Adipose tissue (tissue), 3 donors: ENCODE results near the gene TTLL12. TPM values are rescaled to one million over a fixed set of nuclear protein-coding genes. Genes with fewer than 3 reads are reported as not detected.

ENCODE experiments used
- H3K27ac ChIP-seq: one replicate; pipeline ENCODE4 v1.5.1; 2013; ENCODE audit warnings: low read depth, low read length
- WGBS, 3 donors: extraction: QIAGEN DNeasy Blood & Tissue Kit; methylation state at CpG; one replicate each; pipeline ENCODE4 v1.1.7; 2013; 5-methylcytosine and 5-hydroxymethylcytosine counted together
- polyA plus RNA-seq, 3 donors: library from polyadenylated mRNA; stranded (reverse); fragments of 200-250 nt; gene quantifications; one replicate each; pipeline ENCODE4 v1.2.3, GENCODE V29; 2013
- donor health status: healthy with polysubstance abuse.
- donor health status: Bipolar disorder and iron deficiency.
- donor health status: healthy.

The TTLL12 gene
- polyA plus RNA-seq, 3 donors = 20.1 to 30.0 (median 23.2) TPM

GRCh38 chr22:43126501-43127165 is 60.3 kb downstream of the TTLL12 start:
- H3K27ac ChIP-seq = no peak overlapping the region
- WGBS, 3 donors = 53 to 70% (median 56%) methylated on average over 5 of the region's 5 CpGs

GRCh38 chr22:43118953-43119458 is 67.9 kb downstream of the TTLL12 start:
- WGBS, 3 donors = 42 to 75% (median 73%) methylated on average over 7 of the region's 7 CpGs

GRCh38 chr22:43118024-43118849 is 68.7 kb downstream of the TTLL12 start:
- no peak overlapping the region for H3K27ac ChIP-seq
- 68 to 79% (median 72%) methylated on average over 21 of the region's 21 CpGs for WGBS, 3 donors

More at GRCh38 chr22:43118953-43119458, 67.9 kb downstream of the TTLL12 start:
- no peak overlapping the region for H3K27ac ChIP-seq

GRCh38 chr22:43116932-43117331 is 70.0 kb downstream of the TTLL12 start:
- 92 to 96% (median 94%) methylated on average over 7 of the region's 7 CpGs for WGBS, 3 donors
- H3K27ac ChIP-seq = no peak overlapping the region

Other genes with a start within 250 kb of the TTLL12 start
- gene PACSIN2, start 172.0 kb downstream of the TTLL12 start, polyA plus RNA-seq = 10 to 100 TPM; 21.9 to 53.1 (median 24.6) TPM
- 1 to 10 TPM; 2.7 to 7.9 (median 2.9) TPM for gene TTLL1, start 97.7 kb downstream of the TTLL12 start, polyA plus RNA-seq
- gene BIK, start 76.4 kb downstream of the TTLL12 start, polyA plus RNA-seq = 1 to 10 TPM in 1 of 3 donors, under 1 TPM in 1, not detected in 1; 1.00 to 1.0 TPM
- gene MCAT, start 43.7 kb downstream of the TTLL12 start, polyA plus RNA-seq = 10 to 100 TPM in 2 of 3 donors, 1 to 10 TPM in 1; 9.8 to 19.8 (median 15.3) TPM
- 100 to 1,000 TPM; 138 to 661 (median 447) TPM for gene TSPO, start 35.6 kb downstream of the TTLL12 start, polyA plus RNA-seq
- gene SCUBE1, start 156.2 kb upstream of the TTLL12 start, polyA plus RNA-seq = under 1 TPM; 0.03 to 0.79 (median 0.28) TPM
- gene MPPED1, start 224.9 kb upstream of the TTLL12 start, polyA plus RNA-seq = under 1 TPM in 1 of 3 donors, not detected in 2; 0.16 TPM